ENCODE data around the gene UQCC5. TPM values are rescaled to one million over a fixed set of nuclear protein-coding genes. Genes with fewer than 3 reads are reported as not detected.

The UQCC5 gene
- total RNA-seq, 1 donor from 2014 or later: 13.7 TPM

DNA sequence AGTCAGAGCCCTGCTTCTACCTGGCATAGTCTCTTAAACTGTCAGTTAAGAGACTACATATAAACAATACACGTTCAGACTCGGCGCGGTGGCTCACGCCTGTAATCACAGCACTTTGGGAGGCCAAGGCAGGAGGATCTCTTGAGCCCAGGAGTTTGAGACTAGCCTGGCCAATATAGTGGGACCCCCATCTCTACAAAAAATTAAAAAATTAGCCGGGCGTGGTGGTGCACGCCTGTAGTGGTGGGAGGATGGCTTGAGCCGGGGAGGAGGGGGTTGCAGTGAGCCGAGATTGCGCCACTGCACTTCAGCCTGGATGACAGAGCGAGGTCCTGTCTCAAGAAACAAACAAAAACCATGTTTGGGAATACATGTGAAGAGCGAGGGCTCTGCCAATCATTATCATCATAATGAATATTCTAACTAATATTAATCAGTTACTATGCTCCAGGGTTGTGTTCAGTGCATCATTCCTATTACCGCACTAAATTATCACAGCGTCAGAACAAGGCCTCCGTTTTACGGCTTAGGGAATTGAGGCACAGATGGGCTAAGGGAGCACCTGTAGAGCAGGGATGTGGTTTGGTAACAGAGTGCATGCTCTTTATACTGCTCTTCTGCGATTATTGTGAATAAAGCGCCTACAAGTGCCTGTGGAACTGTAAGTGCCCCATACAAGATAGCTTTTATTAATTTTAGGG, 844 bp upstream of the UQCC5 start:
- H3K4me3 Mint-ChIP-seq (ENCODE audit: unreplicated experiment): peak overlapping the region; percentile 98
- no peak for TF ChIP-seq CTCF (IDR thresholded peaks at IDR 0.05)
- peaks cover 11% of the 10 kb centered on the region for H3K36me3 Mint-ChIP-seq (ENCODE audit: low read depth)
- H3K27ac Mint-ChIP-seq (ENCODE audit: unreplicated experiment): peak overlapping the region; percentile 87
- no peak for DNase-seq (ENCODE audit: low spot score)
- H3K9me3 Mint-ChIP-seq (ENCODE audit: low read depth): no peaks in the 10 kb centered on the region
- no peaks in the 10 kb centered on the region for H3K27me3 Mint-ChIP-seq (ENCODE audit: low read depth)
- peaks cover 64% of the 10 kb centered on the region for H3K4me1 Mint-ChIP-seq (ENCODE audit: low read depth)

GRCh38 chr3:52536112-52536368, 365 bp upstream of the UQCC5 start:
- Mint-ChIP-seq H3K9me3 (ENCODE audit: low read depth) (no peaks in the 10 kb centered on the region), H3K4me3 (ENCODE audit: unreplicated experiment) (peak overlapping the region; percentile 98), H3K27ac (ENCODE audit: unreplicated experiment) (peak overlapping the region; percentile 87), H3K36me3 (ENCODE audit: low read depth) (peaks cover 12% of the 10 kb centered on the region), H3K27me3 (ENCODE audit: low read depth) (no peaks in the 10 kb centered on the region), H3K4me1 (ENCODE audit: low read depth) (peaks cover 66% of the 10 kb centered on the region)
- no peak for DNase-seq (ENCODE audit: low spot score)
- TF ChIP-seq CTCF (IDR thresholded peaks at IDR 0.05): no peak

DNA sequence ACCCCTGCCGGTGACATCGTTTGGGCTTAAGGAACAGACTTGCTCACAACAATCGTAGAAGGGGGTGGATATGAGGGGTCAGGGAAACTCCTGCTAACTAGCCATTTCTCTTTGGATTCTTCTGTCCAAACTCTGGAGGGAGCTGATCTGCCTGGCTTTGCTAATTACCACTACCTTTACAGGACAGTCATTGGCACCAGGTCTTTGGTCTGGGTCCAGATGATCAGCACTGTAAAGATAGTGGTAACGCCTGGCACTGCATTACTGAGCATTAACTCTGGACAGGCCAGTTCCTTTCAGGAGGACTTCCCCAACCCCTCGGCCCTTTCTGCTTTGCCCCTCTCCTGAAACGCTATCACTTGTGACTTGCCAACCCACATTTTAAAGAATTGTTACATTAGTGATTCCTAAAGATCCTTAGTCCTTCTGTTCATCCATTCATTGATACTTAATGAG, 788 bp downstream of the UQCC5 start:
- H3K9me3 Mint-ChIP-seq (ENCODE audit: low read depth): no peaks in the 10 kb centered on the region
- TF ChIP-seq CTCF (IDR thresholded peaks at IDR 0.05): no peak
- peak overlapping the region; percentile 98 for H3K4me3 Mint-ChIP-seq (ENCODE audit: unreplicated experiment)
- DNase-seq (ENCODE audit: low spot score): no peak
- no peaks in the 10 kb centered on the region for H3K27me3 Mint-ChIP-seq (ENCODE audit: low read depth)
- H3K27ac Mint-ChIP-seq (ENCODE audit: unreplicated experiment): peak overlapping the region; percentile 97
- H3K36me3 Mint-ChIP-seq (ENCODE audit: low read depth): peaks cover 12% of the 10 kb centered on the region
- peaks cover 57% of the 10 kb centered on the region for H3K4me1 Mint-ChIP-seq (ENCODE audit: low read depth)

DNA sequence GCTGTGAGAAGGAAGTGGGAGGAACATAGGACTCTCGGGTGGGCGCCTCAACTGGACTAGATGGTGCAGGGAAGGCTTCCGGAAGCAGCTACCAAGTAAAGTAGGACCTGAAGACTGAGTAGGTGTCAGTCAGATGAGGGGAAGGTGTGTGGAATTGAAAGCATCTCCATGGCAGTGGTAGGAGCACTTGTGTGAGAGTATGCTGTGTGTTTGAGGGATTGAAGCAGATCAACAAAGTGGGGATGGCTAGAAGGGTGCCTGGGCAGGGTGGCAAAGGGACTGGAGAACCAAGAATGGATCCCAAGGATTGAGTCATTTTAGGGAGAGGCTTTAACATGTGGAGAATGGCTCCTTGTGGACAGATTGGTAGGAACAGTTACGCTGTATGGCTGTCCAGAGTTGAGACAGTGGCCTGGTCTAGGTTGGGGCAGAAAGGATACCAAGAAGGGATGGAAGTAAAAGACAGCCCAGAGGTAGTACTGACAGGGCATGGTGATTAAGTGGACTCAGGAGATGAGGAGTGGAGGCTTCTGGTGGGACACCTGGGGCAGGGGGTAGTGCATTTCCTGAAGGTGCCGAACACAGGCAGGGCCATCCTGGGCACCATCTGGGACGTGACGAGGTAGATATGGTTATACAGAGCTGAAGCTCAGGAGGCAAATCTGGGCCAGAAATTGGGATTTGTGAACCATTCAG, 1.5 kb downstream of the UQCC5 start:
- Mint-ChIP-seq H3K36me3 (ENCODE audit: low read depth) (peaks cover 12% of the 10 kb centered on the region), H3K27ac (ENCODE audit: unreplicated experiment) (peak overlapping the region; percentile 97), H3K9me3 (ENCODE audit: low read depth) (no peaks in the 10 kb centered on the region), H3K4me3 (ENCODE audit: unreplicated experiment) (peak overlapping the region; percentile 98), H3K27me3 (ENCODE audit: low read depth) (no peaks in the 10 kb centered on the region), H3K4me1 (ENCODE audit: low read depth) (peaks cover 52% of the 10 kb centered on the region)
- TF ChIP-seq CTCF (IDR thresholded peaks at IDR 0.05): no peak
- DNase-seq (ENCODE audit: low spot score): no peak

GRCh38 chr3:52539010-52539653, 2.7 kb downstream of the UQCC5 start:
- no peak for TF ChIP-seq CTCF (IDR thresholded peaks at IDR 0.05)
- Mint-ChIP-seq H3K4me3 (ENCODE audit: unreplicated experiment) (peak overlapping the region; percentile 98), H3K27ac (ENCODE audit: unreplicated experiment) (peak overlapping the region; percentile 82), H3K36me3 (ENCODE audit: low read depth) (peaks cover 13% of the 10 kb centered on the region), H3K27me3 (ENCODE audit: low read depth) (no peaks in the 10 kb centered on the region), H3K4me1 (ENCODE audit: low read depth) (peaks cover 52% of the 10 kb centered on the region), H3K9me3 (ENCODE audit: low read depth) (no peaks in the 10 kb centered on the region)
- DNase-seq (ENCODE audit: low spot score): no peak
